Hematopoietic multipotent progenitor cell treated with erythropoietin and hydrocortisone succinate and interleukin-3 and kit ligand, for 15 days (in vitro differentiated cells): ENCODE data around the gene CLOCK.
A peak's percentile ranks its signal among the peaks of the same experiment; 100 is the strongest.

Source experiments
- DNase-seq: peaks from one replicate; pipeline ENCODE4 v3.0.0-alpha.2; 2015; ENCODE audit warnings: low spot score

Gene CLOCK

GRCh38 chr4:55416176-55416575, 130.5 kb downstream of the CLOCK start:
- DNase-seq = no peak

GRCh38 chr4:55411621-55412020, 135.1 kb downstream of the CLOCK start:
- DNase-seq = no peak

GRCh38 chr4:55410431-55410830, 136.3 kb downstream of the CLOCK start:
- DNase-seq = no peak

- DNase-seq = no peak
These were observed 137.1 kb downstream of the CLOCK start for GRCh38 chr4:55409468-55410171.

- DNase-seq = no peak
These were observed 138.9 kb downstream of the CLOCK start for GRCh38 chr4:55407764-55408163.

GRCh38 chr4:55407119-55407518, 139.6 kb downstream of the CLOCK start:
- DNase-seq = no peak

GRCh38 chr4:55406545-55406944, 140.2 kb downstream of the CLOCK start:
- no peak for DNase-seq

GRCh38 chr4:55405073-55405472, 141.6 kb downstream of the CLOCK start:
- no peak for DNase-seq

- DNase-seq = no peak
These were observed 147.1 kb downstream of the CLOCK start for GRCh38 chr4:55399581-55399980.

- no peak for DNase-seq
These were observed 147.7 kb downstream of the CLOCK start for GRCh38 chr4:55398966-55399365.

- DNase-seq = peak; percentile 62
These were observed 148.2 kb downstream of the CLOCK start for GRCh38 chr4:55398461-55398860.

GRCh38 chr4:55397520-55398321, 149.0 kb downstream of the CLOCK start:
- DNase-seq = no peak

- DNase-seq = peak; percentile 25
These were observed 149.6 kb downstream of the CLOCK start for GRCh38 chr4:55397126-55397436.

- peak; percentile 60 for DNase-seq
These were observed 150.2 kb downstream of the CLOCK start for GRCh38 chr4:55396308-55397125.

GRCh38 chr4:55395529-55396307, 151.0 kb downstream of the CLOCK start, which contains the start of gene TMEM165:
TMEM165 (plus strand) TSS chr4:55395957; CDS start chr4:55396190, 233 bp downstream.
- peak; percentile 88 for DNase-seq

- DNase-seq = no peak
These were observed 151.5 kb downstream of the CLOCK start for GRCh38 chr4:55395218-55395528.

GRCh38 chr4:55393461-55394320, 153.0 kb downstream of the CLOCK start:
- no peak for DNase-seq

GRCh38 chr4:55386840-55387239, 159.9 kb downstream of the CLOCK start:
- DNase-seq = peak; percentile 47

- peak; percentile 51 for DNase-seq
These were observed 160.6 kb downstream of the CLOCK start for GRCh38 chr4:55386073-55386472.

GRCh38 chr4:55385201-55385649, 161.5 kb downstream of the CLOCK start:
- DNase-seq = no peak

GRCh38 chr4:55382488-55383003, 164.2 kb downstream of the CLOCK start:
- DNase-seq = peak; percentile 44
